Mesothelial cell of epicardium (in vitro differentiated cells): ENCODE results near the gene MGAT4A. TPM values are rescaled to one million over a fixed set of nuclear protein-coding genes. Genes with fewer than 3 reads are reported as not detected.

Experiments used
- DNase-seq, 2 experiments: peaks; one replicate each; pipeline ENCODE4 v3.0.0; 2021; ENCODE audit warnings: low spot score in 2 of 2; ENCODE audit not compliant: unreplicated experiment in 2 of 2
- H3K27ac Mint-ChIP-seq: 2 replicates; pipeline ENCODE4 v1.8.0; 2021; ENCODE audit warnings: mixed read lengths
- H3K27me3 Mint-ChIP-seq: 2 replicates; pipeline ENCODE4 v1.8.0; 2021; ENCODE audit warnings: low read depth, mixed read lengths
- H3K36me3 Mint-ChIP-seq: 2 replicates; pipeline ENCODE4 v1.8.0; 2021; ENCODE audit warnings: mixed read lengths
- H3K4me1 Mint-ChIP-seq: 2 replicates; pipeline ENCODE4 v1.8.0; 2021; ENCODE audit warnings: mixed read lengths
- H3K4me3 Mint-ChIP-seq: 2 replicates; pipeline ENCODE4 v1.8.0; 2021; ENCODE audit warnings: mild to moderate bottlenecking, moderate library complexity, mixed read lengths
- H3K9me3 Mint-ChIP-seq: 2 replicates; pipeline ENCODE4 v1.8.0; 2021; ENCODE audit warnings: mixed read lengths
- CTCF ChIP-seq: fragments of 200-600 bp; sonication (generic); IDR thresholded peaks from one replicate; pipeline ENCODE4 v1.5.0; 2021; ENCODE audit warnings: antibody characterized with exemption; ENCODE audit not compliant: unreplicated experiment
- total RNA-seq: library from RNA; stranded (reverse); gene quantifications from 3 replicates; pipeline ENCODE4 v1.2.1, GENCODE V29; 2021

The MGAT4A gene
- total RNA-seq, 1 donor from 2014 or later, result 15.0 TPM

- Mint-ChIP-seq H3K27me3 (no peaks in the 10 kb centered on the region), H3K4me3 (no peak overlapping the region), H3K9me3 (no peaks in the 10 kb centered on the region), H3K27ac (no peak overlapping the region), H3K36me3 (peaks cover 9% of the 10 kb centered on the region), H3K4me1 (no peaks in the 10 kb centered on the region)
- no peak for TF ChIP-seq CTCF
- no peak for DNase-seq
Observed at GRCh38 chr2:98578231-98578630, 152.7 kb downstream of the MGAT4A start.

- H3K36me3 Mint-ChIP-seq, result peaks cover 9% of the 10 kb centered on the region
- TF ChIP-seq CTCF, result no peak
- no peak overlapping the region for H3K4me3 Mint-ChIP-seq
- no peaks in the 10 kb centered on the region for H3K4me1 Mint-ChIP-seq
- H3K9me3 Mint-ChIP-seq, result no peaks in the 10 kb centered on the region
- no peak for DNase-seq
- no peaks in the 10 kb centered on the region for H3K27me3 Mint-ChIP-seq
- no peak overlapping the region for H3K27ac Mint-ChIP-seq
Observed at GRCh38 chr2:98577313-98577712, 153.6 kb downstream of the MGAT4A start.

- no peaks in the 10 kb centered on the region for H3K4me1 Mint-ChIP-seq
- H3K9me3 Mint-ChIP-seq, result no peaks in the 10 kb centered on the region
- no peak overlapping the region for H3K27ac Mint-ChIP-seq
- no peaks in the 10 kb centered on the region for H3K27me3 Mint-ChIP-seq
- H3K36me3 Mint-ChIP-seq, result peaks cover 9% of the 10 kb centered on the region
- no peak for TF ChIP-seq CTCF
- H3K4me3 Mint-ChIP-seq, result no peak overlapping the region
- DNase-seq, result no peak
Observed at GRCh38 chr2:98576666-98577312, 154.1 kb downstream of the MGAT4A start.

GRCh38 chr2:98573426-98573825 is 157.5 kb downstream of the MGAT4A start:
- TF ChIP-seq CTCF, result no peak
- Mint-ChIP-seq H3K36me3 (peaks cover 14% of the 10 kb centered on the region), H3K4me3 (no peak overlapping the region), H3K27ac (no peak overlapping the region), H3K9me3 (no peaks in the 10 kb centered on the region), H3K27me3 (no peaks in the 10 kb centered on the region), H3K4me1 (no peaks in the 10 kb centered on the region)
- DNase-seq, result no peak

- Mint-ChIP-seq H3K27ac (no peak overlapping the region), H3K4me1 (no peaks in the 10 kb centered on the region), H3K9me3 (no peaks in the 10 kb centered on the region), H3K4me3 (no peak overlapping the region), H3K27me3 (no peaks in the 10 kb centered on the region), H3K36me3 (peaks cover 14% of the 10 kb centered on the region)
- no peak for TF ChIP-seq CTCF
- DNase-seq, result no peak
Observed at GRCh38 chr2:98572676-98573075, 158.3 kb downstream of the MGAT4A start.

GRCh38 chr2:98572211-98572610 is 158.7 kb downstream of the MGAT4A start:
- Mint-ChIP-seq H3K27ac (no peak overlapping the region), H3K4me1 (no peaks in the 10 kb centered on the region), H3K27me3 (no peaks in the 10 kb centered on the region), H3K9me3 (no peaks in the 10 kb centered on the region), H3K4me3 (no peak overlapping the region), H3K36me3 (peaks cover 14% of the 10 kb centered on the region)
- no peak for DNase-seq
- no peak for TF ChIP-seq CTCF
